Hematopoietic multipotent progenitor cell treated with erythropoietin and hydrocortisone succinate and interleukin-3 and kit ligand, for 4 days (in vitro differentiated cells): Measurements from ENCODE around the gene SH2D3C.

Experiments
- DNase-seq: peaks from one replicate; pipeline ENCODE4 v3.0.0-alpha.2; 2015

SH2D3C gene

GRCh38 chr9:127808347-127809001 is 30.0 kb upstream of the SH2D3C start:
- no peak for DNase-seq

- no peak for DNase-seq
These were observed 28.4 kb upstream of the SH2D3C start for GRCh38 chr9:127806871-127807270.

GRCh38 chr9:127805620-127806019 is 27.2 kb upstream of the SH2D3C start:
- peak; percentile 73 for DNase-seq

- DNase-seq: peak; percentile 70
These were observed 25.3 kb upstream of the SH2D3C start for GRCh38 chr9:127803507-127804352.

- DNase-seq: peak; percentile 95
These were observed 24.3 kb upstream of the SH2D3C start, which contains the start of gene FPGS for GRCh38 chr9:127802576-127803443. Gene FPGS, plus strand, starts transcription at chr9:127802882. Its CDS starts 43 bp downstream, at chr9:127802925.

GRCh38 chr9:127801955-127802575 is 23.6 kb upstream of the SH2D3C start:
- peak; percentile 60 for DNase-seq

GRCh38 chr9:127796852-127797370 is 18.4 kb upstream of the SH2D3C start:
- peak; percentile 75 for DNase-seq

- peak; percentile 33 for DNase-seq
These were observed 17.9 kb upstream of the SH2D3C start for GRCh38 chr9:127796225-127796813.

- DNase-seq: no peak
These were observed 15.7 kb upstream of the SH2D3C start for GRCh38 chr9:127794001-127794791.

- DNase-seq: no peak
These were observed 14.7 kb upstream of the SH2D3C start for GRCh38 chr9:127793093-127793708.

GRCh38 chr9:127792417-127793031 is 14.1 kb upstream of the SH2D3C start:
- peak; percentile 20 for DNase-seq

- no peak for DNase-seq
These were observed 12.6 kb upstream of the SH2D3C start for GRCh38 chr9:127791085-127791484.

- DNase-seq: no peak
These were observed 11.8 kb upstream of the SH2D3C start for GRCh38 chr9:127790094-127790855.

GRCh38 chr9:127789179-127789578 is 10.7 kb upstream of the SH2D3C start:
- no peak for DNase-seq

- DNase-seq: no peak
These were observed 10.0 kb upstream of the SH2D3C start for GRCh38 chr9:127788337-127789011.

- DNase-seq: peak; percentile 56
These were observed 8.3 kb upstream of the SH2D3C start for GRCh38 chr9:127786773-127787104.

- peak; percentile 96 for DNase-seq
These were observed 7.7 kb upstream of the SH2D3C start, which contains the start of gene CDK9 for GRCh38 chr9:127785933-127786772. Gene CDK9, plus strand, starts transcription at chr9:127786034. Its CDS starts 115 bp downstream, at chr9:127786149.
